ES-I3 (cell line): Measurements from ENCODE around the gene ANXA5.
A peak's percentile ranks its signal among the peaks of the same experiment; 100 is the strongest.
"Not testable (repeated sequence)": the region's sequence is repeated elsewhere in the genome, so short reads cannot be mapped to it uniquely, and the experiment has no call there.

Experiments used
- H3K36me3 ChIP-seq: 2 replicates; pipeline ENCODE4 v1.6.1; 2013; ENCODE audit warnings: mild to moderate bottlenecking, low read length, control low read depth, moderate library complexity; ENCODE audit not compliant: insufficient read depth
- H3K4me1 ChIP-seq: 2 replicates; pipeline ENCODE4 v1.6.1; 2013; ENCODE audit warnings: mild to moderate bottlenecking, control low read depth, low read length; ENCODE audit not compliant: insufficient read depth
- H3K9ac ChIP-seq: 2 replicates; pipeline ENCODE4 v1.6.1; 2013; ENCODE audit warnings: low read depth, mild to moderate bottlenecking, low read length, moderate library complexity
- H3K9me3 ChIP-seq: 2 replicates; pipeline ENCODE4 v1.6.1; 2013; ENCODE audit warnings: mild to moderate bottlenecking, low read length, moderate library complexity; ENCODE audit not compliant: control insufficient read depth, insufficient read depth

Gene ANXA5

DNA sequence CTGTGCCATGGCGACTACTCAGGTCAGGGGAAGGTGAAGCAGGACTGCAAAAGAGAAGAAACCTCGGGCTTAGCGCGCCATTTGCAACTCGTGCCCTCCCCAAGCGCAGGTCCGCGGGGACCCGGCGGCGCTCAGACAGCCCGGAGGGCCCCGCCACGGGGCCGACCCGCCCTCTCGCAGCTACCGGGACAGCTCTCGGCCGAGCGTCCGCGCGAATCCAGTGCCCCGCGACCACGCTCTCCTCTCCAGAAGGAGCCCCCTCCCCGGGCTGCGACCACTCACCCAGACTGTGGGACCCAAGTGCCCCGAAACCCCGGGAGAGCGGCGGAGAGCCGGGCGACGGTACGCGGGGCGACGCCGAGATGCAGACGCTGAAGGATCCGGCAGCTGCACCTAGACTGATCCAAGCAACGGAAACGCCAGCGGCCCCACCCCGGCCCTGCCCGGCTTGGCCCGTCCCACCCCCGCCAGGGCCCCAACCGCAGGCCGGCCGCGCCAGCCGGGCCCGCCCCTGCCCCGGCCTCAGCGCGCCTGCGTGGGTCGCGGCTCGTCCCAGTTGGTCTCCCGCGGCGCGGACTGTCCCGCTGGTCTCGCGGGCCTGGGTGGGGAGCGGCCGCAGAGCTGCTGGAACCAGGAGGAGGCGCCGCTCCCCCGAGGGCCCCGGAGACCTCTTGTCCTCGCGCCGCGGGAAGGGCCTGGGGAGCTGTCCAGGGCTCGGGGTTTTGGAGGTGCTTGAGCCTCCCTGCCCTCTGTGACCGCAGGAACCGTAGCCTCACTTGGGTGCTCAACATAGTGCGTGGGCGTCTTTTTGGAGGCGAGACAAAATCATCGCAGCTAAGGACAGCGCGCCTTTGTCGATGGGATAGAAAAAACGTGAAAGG is at the start of gene ANXA5:
Gene ANXA5 (minus strand): TSS at position 400 of the 881 bp plus-strand sequence. CDS start 391 bp downstream, at position 9.
- Histone ChIP-seq H3K36me3 (peaks cover 6% of the 10 kb centered on the region; the same call in 1 of the 2 replicates), H3K9ac (peak within 1 kb of the TSS; percentile 99), H3K4me1 (peaks cover 27% of the 10 kb centered on the region), H3K9me3 (no peaks in the 10 kb centered on the region; the same call in 1 of the 2 replicates)

DNA sequence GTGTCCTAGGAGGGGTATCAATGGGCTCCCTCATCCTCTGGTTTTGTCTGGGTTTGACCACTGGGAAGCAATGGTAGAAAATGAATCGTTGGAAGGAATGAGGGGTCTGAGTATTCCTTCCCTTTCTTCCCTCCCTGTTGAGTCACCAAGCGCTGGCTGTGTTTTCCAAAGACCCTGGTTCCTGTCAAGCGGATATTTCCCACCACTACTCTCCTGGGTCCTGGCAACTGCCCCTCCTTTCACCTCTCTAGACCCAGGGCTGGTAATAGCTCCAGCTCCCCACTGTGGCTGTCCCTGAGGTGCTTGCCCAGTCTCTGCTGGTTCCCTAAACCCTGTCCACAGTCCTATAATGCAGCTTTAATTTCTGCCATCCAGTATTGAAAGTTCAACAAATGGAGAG is 46.0 kb upstream of the ANXA5 start:
- peaks cover 18% of the 10 kb centered on the region for H3K4me1 ChIP-seq
- no peaks in the 10 kb centered on the region for H3K36me3 ChIP-seq
- no peak overlapping the region for H3K9ac ChIP-seq
- no peaks in the 10 kb centered on the region for H3K9me3 ChIP-seq

DNA sequence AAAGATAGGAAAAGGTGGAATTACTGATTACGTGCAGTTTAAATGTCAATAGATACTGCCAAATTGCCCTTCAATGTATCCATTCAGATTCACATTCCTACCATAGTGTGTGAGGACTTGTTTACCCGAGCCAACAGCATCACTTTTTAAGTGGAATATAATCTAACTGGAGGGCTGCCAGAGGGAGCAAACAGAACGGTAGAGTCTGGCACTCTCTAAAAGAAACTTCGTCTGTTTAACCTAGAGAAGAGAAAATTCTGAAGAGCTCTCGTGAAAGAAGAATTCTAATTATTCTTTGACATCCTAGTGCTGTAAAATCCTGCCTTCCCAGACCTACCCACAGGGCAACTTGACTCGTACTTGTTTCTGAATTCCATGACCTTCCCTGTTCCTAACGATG is 45.0 kb upstream of the ANXA5 start:
- H3K4me1 ChIP-seq = peaks cover 15% of the 10 kb centered on the region
- H3K9ac ChIP-seq = no peak overlapping the region
- no peaks in the 10 kb centered on the region for H3K9me3 ChIP-seq

DNA sequence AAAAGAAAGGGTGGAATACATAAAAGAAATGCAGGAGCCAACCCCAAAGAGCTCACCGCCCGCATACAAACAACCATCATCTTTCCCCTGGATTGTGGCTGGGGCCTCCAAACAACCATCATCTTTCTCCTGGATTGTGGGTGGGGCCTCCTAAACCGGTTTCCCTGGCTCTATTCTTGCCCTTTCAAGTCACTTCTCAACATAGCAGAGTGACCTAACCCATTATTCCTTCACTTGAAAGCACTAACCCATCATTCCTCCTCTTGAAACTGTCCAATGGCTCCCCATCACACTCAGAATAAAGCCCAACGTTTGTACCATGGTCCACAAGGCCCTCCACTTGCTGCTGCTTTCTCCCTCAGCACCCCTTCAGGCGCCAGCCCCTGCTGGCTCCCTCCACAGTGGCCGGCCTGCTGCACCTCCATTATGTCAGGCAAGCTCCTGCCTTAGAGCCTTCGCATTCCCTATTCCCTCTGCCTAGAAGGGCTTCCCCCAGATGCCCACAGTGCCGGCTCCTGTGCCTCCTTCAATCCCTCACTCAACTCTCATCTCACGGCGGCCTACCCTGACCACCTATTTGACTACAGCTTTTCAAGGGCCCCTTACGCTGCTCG is 44.1 kb upstream of the ANXA5 start:
- no peak overlapping the region for H3K9ac ChIP-seq
- H3K36me3 ChIP-seq = no peaks in the 10 kb centered on the region
- peaks cover 15% of the 10 kb centered on the region for H3K4me1 ChIP-seq
- no peaks in the 10 kb centered on the region for H3K9me3 ChIP-seq

More for the DNA sequence above, 45.0 kb upstream of the ANXA5 start:
- H3K36me3 ChIP-seq = no peaks in the 10 kb centered on the region

DNA sequence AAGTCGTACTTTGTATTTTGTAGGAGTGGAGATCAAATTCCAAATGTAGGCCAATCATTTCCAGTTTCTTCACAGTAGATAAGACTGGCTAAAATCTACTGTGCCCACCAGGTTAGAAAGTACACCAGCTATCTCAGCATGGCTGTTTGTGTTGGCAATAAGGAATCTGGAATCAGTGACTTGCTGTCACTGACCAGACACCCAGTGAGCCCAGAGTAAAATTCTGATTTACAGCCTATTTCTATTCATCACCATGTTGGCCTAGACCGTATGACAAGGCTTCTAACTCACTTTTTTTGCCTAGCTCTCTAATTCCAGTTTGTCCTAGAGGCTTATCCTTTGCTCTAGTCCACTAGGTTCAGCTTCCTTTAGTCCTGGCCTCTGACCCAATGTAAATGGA is 42.8 kb upstream of the ANXA5 start:
- no peaks in the 10 kb centered on the region for H3K9me3 ChIP-seq
- H3K9ac ChIP-seq = no peak overlapping the region
- peaks cover 15% of the 10 kb centered on the region for H3K4me1 ChIP-seq
- H3K36me3 ChIP-seq = no peaks in the 10 kb centered on the region

DNA sequence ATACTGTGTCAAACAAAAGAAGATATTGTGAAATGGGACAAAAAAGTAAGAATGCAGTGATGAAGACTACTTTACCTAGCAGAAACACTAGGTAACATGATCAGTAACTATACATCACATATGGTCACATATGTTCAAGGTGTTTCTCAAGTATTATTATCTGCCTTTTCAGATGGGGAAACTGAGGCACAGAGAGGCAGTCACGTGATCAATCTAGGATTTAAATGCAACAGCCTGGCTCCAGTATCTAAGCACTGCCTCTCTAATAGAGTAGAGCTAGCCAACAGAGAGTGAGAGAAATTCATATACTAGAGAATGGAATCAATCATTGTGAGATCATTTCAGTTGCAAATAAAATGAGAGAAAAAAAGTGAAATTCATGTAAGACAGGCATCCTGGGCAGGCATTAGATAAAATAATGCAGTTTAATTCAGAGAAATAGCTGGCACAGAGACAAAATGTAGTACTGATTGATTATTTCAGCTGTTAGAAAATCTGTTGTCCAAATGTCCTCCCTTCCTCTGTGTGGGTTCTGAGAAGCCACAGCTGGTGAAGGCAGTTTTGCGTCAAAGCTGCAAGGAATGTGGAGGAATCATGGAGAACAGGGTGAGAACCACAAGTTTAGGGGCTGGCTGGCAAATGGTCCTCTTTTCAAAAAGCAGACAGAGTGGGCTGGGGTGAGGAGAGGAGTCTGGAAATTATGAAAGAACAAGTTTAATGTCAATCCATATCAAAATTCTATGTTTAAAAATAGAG is 42.2 kb upstream of the ANXA5 start:
- peaks cover 15% of the 10 kb centered on the region for H3K4me1 ChIP-seq
- H3K36me3 ChIP-seq = no peaks in the 10 kb centered on the region
- H3K9me3 ChIP-seq = no peaks in the 10 kb centered on the region
- H3K9ac ChIP-seq = no peak overlapping the region

DNA sequence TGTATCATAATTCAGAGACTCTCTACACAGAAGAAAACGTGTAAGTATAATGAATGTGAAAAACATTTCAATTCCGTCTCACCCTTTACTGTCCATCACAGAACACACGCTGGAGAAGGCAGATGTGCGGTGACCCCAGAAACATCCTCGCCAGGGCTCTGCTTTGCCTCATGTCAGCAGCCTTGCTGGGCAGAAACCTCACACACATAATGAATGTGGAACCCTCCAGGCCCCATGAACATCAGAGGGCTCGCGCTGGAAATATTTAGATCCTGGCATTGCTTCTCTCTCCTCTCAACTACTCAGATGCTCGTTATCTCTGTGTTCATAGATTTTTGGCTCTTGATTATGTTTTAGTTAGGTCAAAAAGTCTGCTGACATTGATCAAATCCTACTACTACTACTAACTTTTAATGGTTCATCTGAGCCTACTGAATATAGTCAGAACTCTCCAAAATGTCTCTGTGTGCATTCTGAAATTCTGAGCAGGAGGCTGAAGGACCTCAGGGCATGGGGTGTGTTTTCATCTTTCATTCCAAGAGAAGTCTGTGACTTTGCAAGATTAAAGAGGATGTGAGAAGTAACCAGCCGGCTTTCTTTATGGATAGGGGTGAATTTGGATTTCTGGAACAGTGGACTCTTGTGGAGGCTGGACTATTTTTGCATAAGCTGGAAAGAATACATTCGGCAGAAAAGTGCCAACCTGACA is 41.2 kb upstream of the ANXA5 start:
- Histone ChIP-seq H3K9ac (no peak overlapping the region), H3K4me1 (peaks cover 14% of the 10 kb centered on the region), H3K9me3 (no peaks in the 10 kb centered on the region), H3K36me3 (no peaks in the 10 kb centered on the region)

DNA sequence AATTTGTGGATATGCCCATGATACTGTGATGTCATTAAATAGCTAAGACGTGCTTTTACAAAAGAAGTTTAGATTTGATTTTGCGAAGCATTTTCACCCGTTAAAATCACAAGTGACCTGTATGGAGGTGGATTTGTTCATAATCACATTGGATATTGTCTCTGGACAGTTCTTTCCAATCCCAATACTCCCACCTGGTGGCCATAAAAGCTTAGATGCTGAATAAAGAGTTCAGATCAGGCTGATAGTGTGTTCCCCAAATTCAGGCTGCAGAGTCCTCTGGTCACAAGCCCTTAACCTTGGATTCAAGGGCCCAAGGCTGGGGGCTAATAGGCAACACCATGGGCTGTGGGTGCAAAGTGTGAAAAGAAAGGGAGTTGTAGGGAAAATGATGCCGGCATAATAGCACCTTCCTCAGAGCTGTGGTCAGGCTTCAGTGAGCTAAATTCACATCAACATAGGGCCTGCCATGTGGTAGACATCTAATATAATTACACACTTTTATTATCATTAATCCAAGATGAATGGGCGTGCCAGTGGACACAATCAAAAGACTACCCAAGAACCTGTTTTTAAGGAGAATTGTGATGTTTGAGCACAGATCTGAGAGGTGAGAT is 40.1 kb upstream of the ANXA5 start:
- Histone ChIP-seq H3K36me3 (no peaks in the 10 kb centered on the region), H3K9ac (no peak overlapping the region), H3K4me1 (peaks cover 8% of the 10 kb centered on the region), H3K9me3 (no peaks in the 10 kb centered on the region)

DNA sequence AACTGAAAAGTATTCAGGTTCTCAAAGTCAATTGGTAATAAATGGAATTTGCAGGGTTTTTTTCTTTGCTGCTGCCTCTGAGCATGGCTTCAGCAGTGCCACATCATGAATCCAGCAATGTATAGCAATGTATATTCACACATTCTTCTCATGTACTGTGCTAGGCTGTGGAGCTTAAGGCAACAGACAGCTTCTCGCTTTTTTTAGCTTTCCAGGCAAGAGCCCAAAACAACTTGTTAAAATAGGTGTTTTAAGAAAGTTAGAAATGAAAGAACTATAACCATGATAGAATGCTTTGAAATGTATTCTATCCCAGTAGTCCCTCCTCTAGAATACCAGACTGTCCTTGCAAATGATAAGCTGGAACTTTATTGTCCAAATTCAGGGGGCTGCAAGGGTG is 37.8 kb upstream of the ANXA5 start:
- H3K9me3 ChIP-seq = no peaks in the 10 kb centered on the region
- H3K4me1 ChIP-seq = peaks cover 6% of the 10 kb centered on the region
- H3K36me3 ChIP-seq = no peaks in the 10 kb centered on the region
- no peak overlapping the region for H3K9ac ChIP-seq

DNA sequence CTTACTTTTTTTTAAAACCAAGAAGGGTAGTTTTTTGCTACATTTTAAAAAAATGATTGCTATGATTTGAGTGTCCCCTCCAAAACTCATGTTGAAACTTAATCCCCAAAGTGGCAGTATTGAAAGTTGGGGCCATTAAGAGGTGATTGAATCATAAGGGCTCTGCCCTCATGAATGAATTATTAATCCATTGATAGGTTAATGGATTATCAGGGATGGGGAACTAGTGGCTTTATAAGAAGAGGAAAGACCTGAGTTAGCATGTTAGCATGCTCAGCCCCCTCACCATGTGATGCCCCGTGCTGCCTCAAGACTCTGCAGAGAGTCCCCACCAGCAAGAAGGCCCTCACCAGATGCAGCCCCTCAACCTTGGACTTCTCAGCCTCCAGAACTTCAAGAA is 37.2 kb upstream of the ANXA5 start:
- H3K4me1 ChIP-seq = peaks cover 6% of the 10 kb centered on the region
- no peak overlapping the region for H3K9ac ChIP-seq
- no peaks in the 10 kb centered on the region for H3K36me3 ChIP-seq
- no peaks in the 10 kb centered on the region for H3K9me3 ChIP-seq

DNA sequence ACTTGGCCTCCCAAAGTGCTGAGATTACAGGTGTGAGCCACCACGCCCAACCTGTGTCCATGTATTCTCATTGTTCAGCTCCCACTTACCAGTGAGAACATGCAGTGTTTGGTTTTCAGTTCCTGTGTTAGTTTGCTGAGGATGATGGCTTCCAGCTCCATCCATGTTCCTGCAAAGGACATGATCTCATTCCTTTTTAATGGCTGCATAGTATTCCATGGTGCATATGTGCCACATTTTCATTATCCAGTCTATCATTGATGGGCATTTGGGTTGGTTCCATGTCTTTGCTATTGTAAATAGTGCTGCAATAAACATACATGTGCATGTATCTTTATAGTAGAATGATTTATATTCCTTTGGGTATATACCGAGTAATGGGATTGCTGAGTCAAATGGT is 33.0 kb upstream of the ANXA5 start:
- not testable (repeated sequence) for H3K9me3 ChIP-seq, H3K4me1 ChIP-seq, H3K36me3 ChIP-seq, H3K9ac ChIP-seq

DNA sequence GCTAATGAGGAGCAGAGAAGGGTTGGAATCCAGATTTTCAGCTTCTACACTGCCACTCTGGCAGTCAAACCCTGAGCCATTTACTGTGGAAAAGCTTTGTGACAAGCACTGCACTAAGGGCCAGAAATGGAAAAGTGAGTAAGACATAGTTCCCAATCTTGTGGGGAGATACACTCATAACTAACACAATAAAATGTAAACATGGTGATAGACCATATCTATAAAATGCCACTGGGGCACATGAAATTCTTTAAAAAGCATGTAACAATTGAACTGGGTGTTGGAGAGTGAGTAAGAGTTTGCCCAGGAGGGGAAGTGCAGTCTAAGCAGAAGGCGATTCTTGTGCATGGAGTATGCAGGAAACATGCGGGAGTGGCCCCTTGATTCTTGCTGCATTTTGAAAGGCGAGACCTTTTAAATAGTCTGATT is 32.0 kb upstream of the ANXA5 start:
- Histone ChIP-seq H3K4me1 (peaks cover 6% of the 10 kb centered on the region), H3K36me3 (no peaks in the 10 kb centered on the region), H3K9me3 (no peaks in the 10 kb centered on the region), H3K9ac (no peak overlapping the region)

DNA sequence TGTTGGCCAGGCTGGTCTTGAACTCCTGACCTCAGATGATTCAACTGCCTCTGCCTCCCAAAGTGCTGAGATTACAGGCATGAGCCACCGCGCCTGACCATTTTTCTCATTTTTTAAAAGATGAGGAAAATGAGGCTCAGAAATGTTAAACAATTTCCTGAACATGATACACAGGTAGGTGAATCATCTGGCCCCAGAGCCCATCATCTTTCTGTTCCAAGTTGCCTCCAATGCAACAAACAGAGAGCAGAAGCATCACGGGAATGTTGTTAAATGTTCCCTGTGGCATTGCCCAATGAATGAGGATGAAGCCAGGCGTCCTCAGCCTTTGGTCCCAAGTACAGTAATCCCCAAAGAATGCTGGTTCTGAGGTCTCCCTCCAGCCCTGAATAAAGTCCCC is 31.3 kb upstream of the ANXA5 start:
- no peak overlapping the region for H3K9ac ChIP-seq
- no peaks in the 10 kb centered on the region for H3K36me3 ChIP-seq
- peaks cover 6% of the 10 kb centered on the region for H3K4me1 ChIP-seq
- no peaks in the 10 kb centered on the region for H3K9me3 ChIP-seq
